Activated CD4-positive, alpha-beta T cell treated with anti-CD3 and anti-CD28 coated beads for 36 hours (primary cell): ENCODE measurements around the gene MDFIC2. TPM values are rescaled to one million over a fixed set of nuclear protein-coding genes. Genes with fewer than 3 reads are reported as not detected.
"Not testable (repeated sequence)": the region's sequence is repeated elsewhere in the genome, so short reads cannot be mapped to it uniquely, and the experiment has no call there.

Experiments used
- ATAC-seq: fragments of 200-7000 bp; cut with Tn5 transposase; one replicate; pipeline ENCODE4 v1.10.0; 2021; ENCODE audit warnings: mild to moderate bottlenecking, moderate library complexity
- CTCF ChIA-PET: fragments of 350-600 bp; sonication (Branson Sonifier 250); formaldehyde crosslinking; loops from one replicate; lab custom pipeline; 2021; ENCODE audit warnings: antibody characterized with exemption; lab: Charles Lee
- POLR2A ChIA-PET: fragments of 350-600 bp; sonication (Branson Sonifier 250); formaldehyde crosslinking; loops from one replicate; lab custom pipeline; 2021; ENCODE audit warnings: antibody characterized with exemption, inconsistent platforms; lab: Charles Lee
- DNase-seq: peaks from one replicate; pipeline ENCODE4 v3.0.0-alpha.2; 2020
- H3K27ac Mint-ChIP-seq: one replicate; pipeline ENCODE4 v1.8.0; 2021; ENCODE audit warnings: mixed read lengths
- H3K27me3 Mint-ChIP-seq: one replicate; pipeline ENCODE4 v1.8.0; 2021; ENCODE audit warnings: mixed read lengths
- H3K36me3 Mint-ChIP-seq: one replicate; pipeline ENCODE4 v1.8.0; 2021; ENCODE audit warnings: low read depth, mixed read lengths
- H3K4me1 Mint-ChIP-seq: one replicate; pipeline ENCODE4 v1.8.0; 2021; ENCODE audit warnings: mixed read lengths
- H3K4me3 Mint-ChIP-seq: one replicate; pipeline ENCODE4 v1.8.0; 2021; ENCODE audit warnings: mild to moderate bottlenecking, moderate library complexity, mixed read lengths
- H3K9me3 Mint-ChIP-seq: one replicate; pipeline ENCODE4 v1.8.0; 2021; ENCODE audit warnings: low read depth, mixed read lengths
- intact Hi-C, 2 experiments: fragments of 100-400 bp; cut with DNase I in 1 of 2; cut with micrococcal nuclease in 1 of 2; formaldehyde crosslinking; loops; one replicate each; pipeline versions ENCODE4 v1.14.2 to v1.15.1; 2022 to 2024; cut with DNase I, micrococcal nuclease
- total RNA-seq, 2 experiments: library from RNA; stranded (reverse); gene quantifications; one replicate each; pipeline ENCODE4 v1.2.3, GENCODE V29; 2021

Gene MDFIC2
- not detected for total RNA-seq

- no peaks in the 10 kb centered on the region for H3K4me1 Mint-ChIP-seq
- ChIA-PET CTCF (interaction anchor here (0.7 kb wide), 1 partner anchor 202 kb away, joined by 4 read pairs; no protein-coding TSS in a partner anchor), POLR2A (no interaction called here)
- H3K4me3 Mint-ChIP-seq = no peak within 1 kb of the TSS
- no peaks in the 10 kb centered on the region for H3K36me3 Mint-ChIP-seq
- ATAC-seq (no peak), DNase-seq (no peak)
- no peaks in the 10 kb centered on the region for H3K9me3 Mint-ChIP-seq
- no peak within 1 kb of the TSS for H3K27ac Mint-ChIP-seq
- peaks cover 4% of the 10 kb centered on the region for H3K27me3 Mint-ChIP-seq
- intact Hi-C loops = no loop called here
Observed at GRCh38 chr3:70312336-70312735, at the start of gene MDFIC2. TSS of gene MDFIC2 (minus strand) at chr3:70312638. CDS start at chr3:70311973, 665 bp downstream.

GRCh38 chr3:70360979-70361760 is 48.7 kb upstream of the MDFIC2 start:
- POLR2A ChIA-PET = no interaction called here
- intact Hi-C loops = no loop called here
- ATAC-seq = peak; percentile 91
- Mint-ChIP-seq H3K36me3 (no peaks in the 10 kb centered on the region), H3K27ac (no peak overlapping the region), H3K4me3 (no peak overlapping the region), H3K9me3 (peaks cover 2% of the 10 kb centered on the region), H3K4me1 (peaks cover 2% of the 10 kb centered on the region), H3K27me3 (peaks cover 7% of the 10 kb centered on the region)
- DNase-seq = no peak
- CTCF ChIA-PET = interaction anchor here (1.7 kb wide), 1 partner anchor 254 kb away, joined by 8 read pairs; no protein-coding TSS in a partner anchor

GRCh38 chr3:70359711-70360110 is 47.3 kb upstream of the MDFIC2 start:
- ATAC-seq = no peak
- intact Hi-C loops = loop anchor here (1.0 to 10.0 kb wide), 3 partner anchors 239 to 295 kb away; no protein-coding TSS in a partner anchor
- no peak overlapping the region for H3K4me3 Mint-ChIP-seq
- DNase-seq = no peak
- H3K27ac Mint-ChIP-seq = no peak overlapping the region
- H3K27me3 Mint-ChIP-seq = peaks cover 6% of the 10 kb centered on the region
- POLR2A ChIA-PET = no interaction called here
- peaks cover 2% of the 10 kb centered on the region for H3K4me1 Mint-ChIP-seq
- H3K9me3 Mint-ChIP-seq = peaks cover 2% of the 10 kb centered on the region
- CTCF ChIA-PET = interaction anchor here (1.7 kb wide), 1 partner anchor 253 kb away, joined by 8 read pairs; no protein-coding TSS in a partner anchor
- H3K36me3 Mint-ChIP-seq = no peaks in the 10 kb centered on the region

- CTCF ChIA-PET = interaction anchor here (1.5 to 1.8 kb wide), 3 partner anchors 252 to 296 kb away, joined by 5 to 8 read pairs (median 5); no protein-coding TSS in a partner anchor
- DNase-seq = no peak
- intact Hi-C loops = loop anchor here (1.0 to 10.0 kb wide), 5 partner anchors 238 to 295 kb away; no protein-coding TSS in a partner anchor
Observed at GRCh38 chr3:70358978-70359580, 46.6 kb upstream of the MDFIC2 start.

GRCh38 chr3:70352215-70352614 is 39.8 kb upstream of the MDFIC2 start:
- ATAC-seq (no peak), DNase-seq (no peak)
- Mint-ChIP-seq H3K4me1 (no peaks in the 10 kb centered on the region), H3K27ac (no peak overlapping the region), H3K36me3 (no peaks in the 10 kb centered on the region), H3K27me3 (peaks cover 14% of the 10 kb centered on the region), H3K4me3 (no peak overlapping the region), H3K9me3 (no peaks in the 10 kb centered on the region)
- intact Hi-C loops = loop anchor here in 1 of 2 experiments (10.0 kb wide), 1 partner anchor 287 kb away; no protein-coding TSS in a partner anchor
- POLR2A ChIA-PET = no interaction called here
- CTCF ChIA-PET = interaction anchor here (1.0 kb wide), 1 partner anchor 12 kb away, joined by 3 read pairs; no protein-coding TSS in a partner anchor

More at GRCh38 chr3:70358978-70359580, 46.6 kb upstream of the MDFIC2 start:
- ATAC-seq = no peak
- Mint-ChIP-seq H3K4me1 (peaks cover 2% of the 10 kb centered on the region), H3K9me3 (no peaks in the 10 kb centered on the region), H3K27me3 (peaks cover 5% of the 10 kb centered on the region), H3K4me3 (no peak overlapping the region), H3K36me3 (no peaks in the 10 kb centered on the region), H3K27ac (no peak overlapping the region)
- POLR2A ChIA-PET = no interaction called here

GRCh38 chr3:70342149-70342548 is 29.7 kb upstream of the MDFIC2 start:
- ChIA-PET POLR2A (no interaction called here), CTCF (no interaction called here)
- intact Hi-C loops = no loop called here
- no peak for ATAC-seq
- DNase-seq = no peak
- Mint-ChIP-seq H3K27me3 (peaks cover 9% of the 10 kb centered on the region), H3K9me3 (no peaks in the 10 kb centered on the region), H3K36me3 (no peaks in the 10 kb centered on the region), H3K27ac (no peak overlapping the region), H3K4me3 (no peak overlapping the region), H3K4me1 (no peaks in the 10 kb centered on the region)

- POLR2A ChIA-PET, H3K36me3 Mint-ChIP-seq, ATAC-seq, H3K9me3 Mint-ChIP-seq, DNase-seq, CTCF ChIA-PET, intact Hi-C loops, H3K4me3 Mint-ChIP-seq, H3K27ac Mint-ChIP-seq, H3K4me1 Mint-ChIP-seq: not testable (repeated sequence)
- H3K27me3 Mint-ChIP-seq = peaks cover 17% of the 10 kb centered on the region
Observed at GRCh38 chr3:70336885-70337284, 24.4 kb upstream of the MDFIC2 start.

- Mint-ChIP-seq H3K36me3 (no peaks in the 10 kb centered on the region), H3K27me3 (peaks cover 21% of the 10 kb centered on the region), H3K4me1 (no peaks in the 10 kb centered on the region), H3K27ac (no peak overlapping the region), H3K9me3 (no peaks in the 10 kb centered on the region), H3K4me3 (no peak overlapping the region)
- no peak for ATAC-seq
- DNase-seq = no peak
- CTCF ChIA-PET = no interaction called here
- intact Hi-C loops = no loop called here
- POLR2A ChIA-PET = no interaction called here
Observed at GRCh38 chr3:70333080-70333479, 20.6 kb upstream of the MDFIC2 start.

- Mint-ChIP-seq H3K4me1 (no peaks in the 10 kb centered on the region), H3K4me3 (no peak overlapping the region), H3K27me3 (peaks cover 5% of the 10 kb centered on the region), H3K27ac (no peak overlapping the region), H3K9me3 (peaks cover 6% of the 10 kb centered on the region), H3K36me3 (no peaks in the 10 kb centered on the region)
- ATAC-seq (no peak), DNase-seq (no peak)
- CTCF ChIA-PET = no interaction called here
- intact Hi-C loops = no loop called here
- POLR2A ChIA-PET = no interaction called here
Observed at GRCh38 chr3:70315021-70315420, 2.6 kb upstream of the MDFIC2 start.

GRCh38 chr3:70310809-70311208 is 1.6 kb downstream of the MDFIC2 start:
- Mint-ChIP-seq H3K36me3 (no peaks in the 10 kb centered on the region), H3K9me3 (no peaks in the 10 kb centered on the region), H3K27ac (no peak overlapping the region), H3K27me3 (peaks cover 4% of the 10 kb centered on the region), H3K4me1 (no peaks in the 10 kb centered on the region), H3K4me3 (no peak overlapping the region)
- intact Hi-C loops = no loop called here
- CTCF ChIA-PET = no interaction called here
- POLR2A ChIA-PET = no interaction called here
- no peak for ATAC-seq
- no peak for DNase-seq

GRCh38 chr3:70309591-70309990 is 2.8 kb downstream of the MDFIC2 start:
- H3K4me3 Mint-ChIP-seq = no peak overlapping the region
- H3K27ac Mint-ChIP-seq = no peak overlapping the region
- CTCF ChIA-PET = no interaction called here
- ATAC-seq = no peak
- H3K27me3 Mint-ChIP-seq = peaks cover 6% of the 10 kb centered on the region
- POLR2A ChIA-PET = interaction anchor here (0.7 kb wide), 1 partner anchor 123 kb away, joined by 3 read pairs; no protein-coding TSS in a partner anchor
- intact Hi-C loops = no loop called here
- no peaks in the 10 kb centered on the region for H3K36me3 Mint-ChIP-seq
- DNase-seq = no peak
- no peaks in the 10 kb centered on the region for H3K9me3 Mint-ChIP-seq
- H3K4me1 Mint-ChIP-seq = no peaks in the 10 kb centered on the region
